Measurements from ENCODE around the gene CHST12. TPM values are rescaled to one million over a fixed set of nuclear protein-coding genes. Genes with fewer than 3 reads are reported as not detected.
A peak's percentile ranks its signal among the peaks of the same experiment; 100 is the strongest.

Gene CHST12
- polyA plus RNA-seq, 1 donor, result 10.9 TPM

DNA sequence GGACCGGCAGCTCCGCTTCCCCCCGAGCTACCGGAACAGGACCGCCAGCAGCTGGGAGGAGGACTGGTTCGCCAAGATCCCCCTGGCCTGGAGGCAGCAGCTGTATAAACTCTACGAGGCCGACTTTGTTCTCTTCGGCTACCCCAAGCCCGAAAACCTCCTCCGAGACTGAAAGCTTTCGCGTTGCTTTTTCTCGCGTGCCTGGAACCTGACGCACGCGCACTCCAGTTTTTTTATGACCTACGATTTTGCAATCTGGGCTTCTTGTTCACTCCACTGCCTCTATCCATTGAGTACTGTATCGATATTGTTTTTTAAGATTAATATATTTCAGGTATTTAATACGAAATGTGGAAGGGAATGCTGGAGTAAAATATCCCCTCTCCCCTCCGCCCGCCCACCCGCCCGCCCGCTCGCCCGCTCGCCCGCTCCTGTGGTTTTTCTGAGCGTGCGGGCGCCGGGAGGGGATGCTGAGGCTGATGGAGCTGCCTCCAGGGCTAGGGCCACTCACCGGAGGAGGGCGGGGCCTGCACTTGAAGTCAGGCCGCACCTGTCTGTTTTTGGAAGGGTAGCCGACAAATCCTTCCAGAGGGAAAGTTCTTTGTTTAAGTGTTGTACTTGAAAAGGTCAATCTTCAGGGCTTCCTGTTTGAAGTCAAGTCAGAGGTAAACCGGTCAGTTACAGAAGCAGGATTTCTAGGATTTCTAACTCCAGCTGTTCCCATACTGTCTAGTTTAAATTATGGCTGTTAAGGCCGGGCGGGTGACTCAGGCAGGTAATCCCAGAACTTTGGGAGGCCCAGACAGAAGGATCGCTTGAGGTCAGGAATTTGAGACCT lies 30.5 kb downstream of the CHST12 start:
- no peak overlapping the region for H3K27ac ChIP-seq (ENCODE audit: low read length)
- no peak overlapping the region for H3K4me3 ChIP-seq (ENCODE audit: low read length)
- no peaks in the 10 kb centered on the region for H3K27me3 ChIP-seq (ENCODE audit: control insufficient read depth, insufficient read depth, low read length)
- no peak for DNase-seq
- H3K4me1 ChIP-seq (ENCODE audit: control insufficient read depth, insufficient read depth, low read length), result peaks cover 18% of the 10 kb centered on the region
- peaks cover 21% of the 10 kb centered on the region for H3K9me3 ChIP-seq (ENCODE audit: control insufficient read depth, low read depth, low read length)
- WGBS (ENCODE audit: insufficient coverage, low lambda C conversion rate), result 95% methylated on average over 8 of the region's 42 CpGs
- H3K36me3 ChIP-seq (ENCODE audit: control insufficient read depth, insufficient read depth, low read length), result peaks cover 24% of the 10 kb centered on the region

DNA sequence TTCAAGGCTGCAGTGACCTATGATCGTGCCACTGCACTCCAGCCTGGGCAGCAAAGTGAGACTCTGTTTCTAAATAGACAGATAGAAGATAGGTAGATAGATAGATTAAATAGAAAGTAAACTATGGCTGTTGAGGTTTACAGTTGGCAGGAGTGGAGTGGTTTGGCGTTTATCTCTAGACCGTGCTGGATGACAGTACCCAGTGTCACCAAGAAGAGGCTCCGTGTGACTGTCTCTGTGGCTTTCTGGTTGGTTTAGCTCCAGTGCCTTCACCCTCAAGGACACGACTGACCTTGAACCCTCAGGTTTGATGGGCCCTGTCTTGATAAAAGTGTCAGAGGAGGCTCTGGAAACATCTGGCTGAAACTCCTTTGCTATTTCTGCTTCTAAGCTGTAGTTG lies 31.7 kb downstream of the CHST12 start:
- H3K36me3 ChIP-seq (ENCODE audit: control insufficient read depth, insufficient read depth, low read length), result peaks cover 24% of the 10 kb centered on the region

DNA sequence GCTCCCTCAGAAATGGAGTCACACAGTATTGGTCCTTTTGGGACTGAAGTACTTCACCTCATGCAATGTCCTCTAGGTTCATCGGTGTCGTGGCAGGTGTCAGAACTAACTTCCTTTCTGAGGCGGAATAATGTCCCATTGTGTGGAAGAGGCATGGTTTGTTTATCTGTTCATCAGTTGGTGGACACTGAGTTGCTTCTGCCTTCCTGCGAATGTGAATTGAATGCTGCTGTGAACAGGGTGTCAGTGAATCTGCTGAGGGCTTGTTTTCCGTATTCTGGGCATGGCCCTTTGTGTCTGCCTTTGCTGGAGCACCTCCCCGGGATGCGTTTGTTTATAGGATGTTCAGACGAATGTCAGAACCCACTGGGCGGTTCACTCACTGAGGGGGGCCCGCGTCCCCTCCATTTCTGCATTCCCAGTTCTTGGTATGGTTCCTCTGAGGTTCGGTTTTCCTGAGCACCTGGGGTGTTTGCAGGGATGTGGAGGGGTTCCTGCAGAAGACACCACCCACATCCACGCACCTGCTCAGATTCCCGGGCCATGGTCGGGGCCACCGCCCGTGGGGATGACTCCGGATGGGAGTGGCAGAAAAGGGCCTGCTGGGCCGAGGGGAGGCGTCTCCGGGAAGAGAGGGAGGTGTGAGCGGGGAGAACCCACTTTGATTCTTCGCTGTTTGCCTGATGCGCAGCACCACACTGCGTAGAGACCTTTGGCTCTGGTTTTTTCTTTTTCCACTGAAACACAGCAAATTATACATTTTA lies 33.1 kb downstream of the CHST12 start:
- Histone ChIP-seq H3K4me3 (ENCODE audit: low read length) (no peak overlapping the region), H3K36me3 (ENCODE audit: control insufficient read depth, insufficient read depth, low read length) (peaks cover 24% of the 10 kb centered on the region)
- no CpG with 5 or more reads among the region's 25 CpGs for WGBS (ENCODE audit: insufficient coverage, low lambda C conversion rate)

More for the DNA sequence above, 31.7 kb downstream of the CHST12 start:
- Histone ChIP-seq H3K4me3 (ENCODE audit: low read length) (no peak overlapping the region), H3K9me3 (ENCODE audit: control insufficient read depth, low read depth, low read length) (peaks cover 21% of the 10 kb centered on the region), H3K4me1 (ENCODE audit: control insufficient read depth, insufficient read depth, low read length) (peaks cover 24% of the 10 kb centered on the region), H3K27me3 (ENCODE audit: control insufficient read depth, insufficient read depth, low read length) (no peaks in the 10 kb centered on the region), H3K27ac (ENCODE audit: low read length) (no peak overlapping the region)
- WGBS (ENCODE audit: insufficient coverage, low lambda C conversion rate), result no CpG with 5 or more reads among the region's 5 CpGs
- DNase-seq, result no peak

DNA sequence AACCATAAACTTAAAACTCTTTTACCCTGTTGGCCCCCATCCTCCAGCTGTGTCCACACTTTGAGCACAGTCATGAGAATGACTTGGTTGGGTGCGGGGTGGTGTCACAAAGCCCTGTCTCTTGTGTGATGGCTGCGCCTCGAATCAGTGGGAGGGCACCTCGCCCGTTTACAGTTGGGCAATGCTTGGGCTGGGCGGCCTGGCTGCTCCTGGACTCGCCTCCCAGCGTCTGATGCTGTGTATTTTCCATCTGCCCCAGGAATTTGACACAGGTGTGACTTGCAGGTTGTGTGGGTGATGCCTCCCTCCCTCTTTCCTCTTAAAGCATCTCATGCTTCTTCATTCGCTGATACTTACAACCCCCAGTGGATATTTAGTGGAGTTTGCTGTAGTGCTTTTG lies 33.7 kb downstream of the CHST12 start:
- peaks cover 34% of the 10 kb centered on the region for H3K4me1 ChIP-seq (ENCODE audit: control insufficient read depth, insufficient read depth, low read length)
- H3K9me3 ChIP-seq (ENCODE audit: control insufficient read depth, low read depth, low read length), result peaks cover 16% of the 10 kb centered on the region
- no peaks in the 10 kb centered on the region for H3K27me3 ChIP-seq (ENCODE audit: control insufficient read depth, insufficient read depth, low read length)
- no peak overlapping the region for H3K27ac ChIP-seq (ENCODE audit: low read length)
- DNase-seq, result peak in 1 of 2 donors; percentile 24
- no peak overlapping the region for H3K4me3 ChIP-seq (ENCODE audit: low read length)
- H3K36me3 ChIP-seq (ENCODE audit: control insufficient read depth, insufficient read depth, low read length), result peaks cover 24% of the 10 kb centered on the region
- no CpG with 5 or more reads among the region's 9 CpGs for WGBS (ENCODE audit: insufficient coverage, low lambda C conversion rate)

More for the DNA sequence above, 33.1 kb downstream of the CHST12 start:
- Histone ChIP-seq H3K9me3 (ENCODE audit: control insufficient read depth, low read depth, low read length) (peaks cover 16% of the 10 kb centered on the region), H3K27ac (ENCODE audit: low read length) (no peak overlapping the region), H3K27me3 (ENCODE audit: control insufficient read depth, insufficient read depth, low read length) (no peaks in the 10 kb centered on the region), H3K4me1 (ENCODE audit: control insufficient read depth, insufficient read depth, low read length) (peaks cover 35% of the 10 kb centered on the region)
- no peak for DNase-seq

DNA sequence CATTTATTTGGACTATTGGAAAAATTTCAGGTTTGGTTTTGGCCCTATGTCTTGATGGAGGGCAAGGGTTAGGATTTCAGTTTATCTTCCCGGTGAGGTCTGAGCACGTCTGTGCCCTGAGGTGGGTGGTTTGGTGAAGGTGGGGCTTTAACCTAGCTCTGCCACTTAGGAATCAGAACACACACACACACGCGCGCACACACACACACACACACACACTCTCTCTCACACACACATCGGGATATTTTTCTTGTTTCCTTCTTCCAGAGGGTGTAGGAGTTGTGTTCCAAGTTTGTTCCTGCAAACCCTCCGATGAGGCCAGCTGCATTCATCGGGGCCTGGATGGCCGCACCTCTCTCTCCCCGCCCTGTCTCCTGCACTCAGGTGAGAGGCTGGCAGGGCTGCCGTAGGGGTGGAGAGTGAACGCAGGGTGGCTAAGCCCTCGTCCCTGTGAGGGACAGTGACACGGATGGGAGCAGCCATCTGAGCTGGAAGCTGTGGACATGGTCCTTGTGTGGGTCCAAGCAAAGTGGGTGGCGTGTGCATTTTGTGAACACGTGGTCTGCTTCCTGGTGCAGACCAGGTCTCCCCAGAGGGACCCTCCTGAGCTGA lies 34.2 kb downstream of the CHST12 start:
- peak in 1 of 2 donors; percentile 41 for DNase-seq
- Histone ChIP-seq H3K9me3 (ENCODE audit: control insufficient read depth, low read depth, low read length) (peaks cover 10% of the 10 kb centered on the region), H3K36me3 (ENCODE audit: control insufficient read depth, insufficient read depth, low read length) (peaks cover 22% of the 10 kb centered on the region), H3K27ac (ENCODE audit: low read length) (no peak overlapping the region), H3K4me3 (ENCODE audit: low read length) (no peak overlapping the region), H3K27me3 (ENCODE audit: control insufficient read depth, insufficient read depth, low read length) (no peaks in the 10 kb centered on the region), H3K4me1 (ENCODE audit: control insufficient read depth, insufficient read depth, low read length) (peaks cover 29% of the 10 kb centered on the region)
- no CpG with 5 or more reads among the region's 16 CpGs for WGBS (ENCODE audit: insufficient coverage, low lambda C conversion rate)

DNA sequence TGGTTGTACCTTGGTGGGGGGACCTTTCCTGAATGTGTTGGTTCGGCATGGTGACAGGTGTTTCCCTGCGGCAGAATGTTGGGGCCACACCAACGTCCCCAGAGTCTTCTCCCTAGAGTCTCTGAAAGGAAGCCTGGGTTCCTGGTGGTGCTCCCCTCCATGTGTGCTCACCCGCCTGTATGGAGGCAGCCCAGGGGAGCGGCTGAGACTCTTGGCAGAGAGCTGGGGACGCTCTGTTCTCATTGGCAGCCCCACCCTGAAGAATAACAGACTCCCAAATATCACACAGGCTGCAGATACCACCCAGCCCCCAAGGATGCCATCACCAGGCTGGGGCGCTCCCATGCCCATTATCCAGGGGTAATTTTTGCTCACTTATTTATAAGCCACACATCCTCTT lies 34.8 kb downstream of the CHST12 start:
- no peak overlapping the region for H3K27ac ChIP-seq (ENCODE audit: low read length)
- H3K36me3 ChIP-seq (ENCODE audit: control insufficient read depth, insufficient read depth, low read length), result peaks cover 17% of the 10 kb centered on the region
- peaks cover 28% of the 10 kb centered on the region for H3K4me1 ChIP-seq (ENCODE audit: control insufficient read depth, insufficient read depth, low read length)
- no CpG with 5 or more reads among the region's 7 CpGs for WGBS (ENCODE audit: insufficient coverage, low lambda C conversion rate)
- peaks cover 6% of the 10 kb centered on the region for H3K9me3 ChIP-seq (ENCODE audit: control insufficient read depth, low read depth, low read length)
- H3K4me3 ChIP-seq (ENCODE audit: low read length), result no peak overlapping the region
- no peak for DNase-seq
- H3K27me3 ChIP-seq (ENCODE audit: control insufficient read depth, insufficient read depth, low read length), result no peaks in the 10 kb centered on the region

DNA sequence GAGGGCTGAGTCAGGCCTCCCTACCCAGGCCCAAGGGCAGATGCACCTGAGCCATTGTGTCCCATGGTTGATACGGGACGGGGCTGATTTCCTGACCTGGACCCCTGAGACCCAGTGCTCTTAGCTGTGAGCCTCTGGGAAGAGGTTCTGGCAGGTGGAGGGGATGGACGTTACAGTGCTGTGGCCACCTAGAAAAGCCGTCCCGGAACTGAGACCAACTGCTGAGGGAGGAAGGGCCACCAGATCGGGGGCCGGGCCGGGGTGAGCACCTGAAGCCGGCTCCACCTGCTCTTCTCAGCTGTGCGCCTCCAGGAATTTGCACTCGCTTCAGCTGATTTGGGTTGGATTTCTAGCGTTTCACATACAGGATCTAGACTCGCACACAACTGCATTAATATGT lies 35.4 kb downstream of the CHST12 start:
- no CpG with 5 or more reads among the region's 13 CpGs for WGBS (ENCODE audit: insufficient coverage, low lambda C conversion rate)
- Histone ChIP-seq H3K27ac (ENCODE audit: low read length) (no peak overlapping the region), H3K27me3 (ENCODE audit: control insufficient read depth, insufficient read depth, low read length) (no peaks in the 10 kb centered on the region), H3K4me3 (ENCODE audit: low read length) (no peak overlapping the region), H3K4me1 (ENCODE audit: control insufficient read depth, insufficient read depth, low read length) (peaks cover 28% of the 10 kb centered on the region), H3K9me3 (ENCODE audit: control insufficient read depth, low read depth, low read length) (no peaks in the 10 kb centered on the region), H3K36me3 (ENCODE audit: control insufficient read depth, insufficient read depth, low read length) (peaks cover 11% of the 10 kb centered on the region)
- DNase-seq, result no peak

DNA sequence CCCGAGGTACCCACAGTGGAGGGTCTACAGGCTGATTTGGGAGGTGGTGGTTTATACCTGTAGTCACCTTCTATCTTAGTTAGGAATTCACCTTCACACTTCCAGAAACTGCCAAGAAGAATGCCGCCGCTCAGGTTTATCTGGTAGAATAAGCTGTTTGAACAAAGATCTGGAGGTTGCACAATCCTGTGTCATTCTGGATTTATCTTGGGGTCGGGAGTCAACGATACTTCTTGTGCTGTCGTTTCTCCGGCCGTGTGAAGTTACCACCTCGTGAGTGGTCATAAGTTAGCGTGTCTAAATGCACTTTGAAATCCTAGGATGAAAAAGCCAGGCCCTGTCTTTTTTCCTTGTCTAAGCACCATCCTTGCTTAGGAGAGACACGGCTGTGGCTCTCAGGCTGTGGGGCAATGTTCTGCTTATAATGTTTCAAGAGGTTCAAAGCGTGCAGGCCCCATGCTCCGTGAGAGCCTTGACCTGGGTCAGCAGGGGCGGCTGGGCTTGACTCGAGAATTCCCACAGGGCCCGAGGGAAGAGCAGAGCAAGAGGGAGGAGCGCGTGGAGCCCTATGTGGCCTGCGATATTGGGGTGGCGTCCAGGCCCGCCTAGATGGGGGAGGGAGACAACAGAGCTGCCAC lies 37.3 kb downstream of the CHST12 start:
- DNase-seq, result peak; percentile 94 to 97
- Histone ChIP-seq H3K36me3 (ENCODE audit: control insufficient read depth, insufficient read depth, low read length) (no peaks in the 10 kb centered on the region), H3K27me3 (ENCODE audit: control insufficient read depth, insufficient read depth, low read length) (no peaks in the 10 kb centered on the region), H3K4me1 (ENCODE audit: control insufficient read depth, insufficient read depth, low read length) (peaks cover 28% of the 10 kb centered on the region), H3K4me3 (ENCODE audit: low read length) (no peak overlapping the region), H3K27ac (ENCODE audit: low read length) (peak overlapping the region; percentile 99), H3K9me3 (ENCODE audit: control insufficient read depth, low read depth, low read length) (no peaks in the 10 kb centered on the region)
- no CpG with 5 or more reads among the region's 21 CpGs for WGBS (ENCODE audit: insufficient coverage, low lambda C conversion rate)

DNA sequence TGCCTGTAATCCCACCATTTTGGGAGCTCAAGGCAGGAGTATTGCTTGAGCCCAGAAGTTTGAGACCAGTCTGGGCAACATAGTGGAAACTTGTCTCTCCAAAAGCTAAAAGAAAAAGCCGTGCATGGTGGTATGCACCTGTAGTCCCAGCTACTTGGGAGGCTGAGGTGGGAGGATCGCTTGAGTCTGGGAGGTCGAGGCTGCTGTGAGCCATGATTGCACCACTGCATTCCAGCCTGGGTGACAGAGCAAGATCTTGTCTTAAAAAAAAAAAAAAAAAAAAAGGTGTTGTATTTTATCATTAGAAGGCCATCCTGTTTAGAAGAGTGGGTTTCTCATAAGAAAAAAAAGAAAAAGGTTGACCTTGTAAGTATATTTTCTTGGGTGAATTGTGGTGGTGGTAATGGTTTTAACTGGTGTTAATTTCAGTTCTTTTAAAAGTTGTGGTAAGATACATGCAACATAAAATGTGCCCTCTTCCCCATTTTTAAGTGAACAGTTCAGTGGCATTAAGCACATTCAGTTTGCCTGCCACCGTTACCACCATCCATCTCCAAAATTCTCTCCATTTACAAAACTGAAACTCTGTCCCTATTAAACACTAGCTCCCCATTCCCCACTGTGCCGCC lies 38.1 kb downstream of the CHST12 start:
- Histone ChIP-seq H3K27ac (ENCODE audit: low read length) (peak overlapping the region; percentile 99), H3K4me3 (ENCODE audit: low read length) (no peak overlapping the region), H3K36me3 (ENCODE audit: control insufficient read depth, insufficient read depth, low read length) (no peaks in the 10 kb centered on the region), H3K9me3 (ENCODE audit: control insufficient read depth, low read depth, low read length) (no peaks in the 10 kb centered on the region), H3K4me1 (ENCODE audit: control insufficient read depth, insufficient read depth, low read length) (peaks cover 28% of the 10 kb centered on the region), H3K27me3 (ENCODE audit: control insufficient read depth, insufficient read depth, low read length) (no peaks in the 10 kb centered on the region)
- no peak for DNase-seq
- 71% methylated on average over 2 of the region's 5 CpGs for WGBS (ENCODE audit: insufficient coverage, low lambda C conversion rate)
